ENCODE data around the gene AKR1E2. TPM values are rescaled to one million over a fixed set of nuclear protein-coding genes. Genes with fewer than 3 reads are reported as not detected.

Gene AKR1E2
- total RNA-seq, 1 donor from 2014 or later = 4.7 TPM

DNA sequence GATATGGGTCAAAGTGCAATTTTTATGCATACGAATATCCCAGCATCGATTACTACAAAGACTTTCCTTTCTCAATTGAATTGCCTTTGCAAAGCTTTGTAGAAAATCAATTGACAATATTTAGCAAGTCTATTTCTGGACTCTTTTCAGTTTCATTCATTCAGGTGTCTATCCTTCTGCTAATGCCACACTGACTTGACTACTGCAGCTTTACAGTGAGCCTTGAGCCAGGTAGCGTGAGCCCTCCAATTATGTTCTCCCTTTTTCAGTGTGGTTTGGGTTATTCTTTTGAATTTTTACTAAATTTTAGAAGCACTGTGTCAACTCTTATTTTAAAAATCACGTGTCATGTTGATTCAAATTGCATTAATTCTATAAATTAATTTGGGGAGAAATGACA is 19.5 kb upstream of the AKR1E2 start:
- no peaks in the 10 kb centered on the region for H3K9me3 Mint-ChIP-seq
- no peak overlapping the region for H3K27ac Mint-ChIP-seq
- H3K36me3 Mint-ChIP-seq = no peaks in the 10 kb centered on the region
- TF ChIP-seq, protein P1, sequence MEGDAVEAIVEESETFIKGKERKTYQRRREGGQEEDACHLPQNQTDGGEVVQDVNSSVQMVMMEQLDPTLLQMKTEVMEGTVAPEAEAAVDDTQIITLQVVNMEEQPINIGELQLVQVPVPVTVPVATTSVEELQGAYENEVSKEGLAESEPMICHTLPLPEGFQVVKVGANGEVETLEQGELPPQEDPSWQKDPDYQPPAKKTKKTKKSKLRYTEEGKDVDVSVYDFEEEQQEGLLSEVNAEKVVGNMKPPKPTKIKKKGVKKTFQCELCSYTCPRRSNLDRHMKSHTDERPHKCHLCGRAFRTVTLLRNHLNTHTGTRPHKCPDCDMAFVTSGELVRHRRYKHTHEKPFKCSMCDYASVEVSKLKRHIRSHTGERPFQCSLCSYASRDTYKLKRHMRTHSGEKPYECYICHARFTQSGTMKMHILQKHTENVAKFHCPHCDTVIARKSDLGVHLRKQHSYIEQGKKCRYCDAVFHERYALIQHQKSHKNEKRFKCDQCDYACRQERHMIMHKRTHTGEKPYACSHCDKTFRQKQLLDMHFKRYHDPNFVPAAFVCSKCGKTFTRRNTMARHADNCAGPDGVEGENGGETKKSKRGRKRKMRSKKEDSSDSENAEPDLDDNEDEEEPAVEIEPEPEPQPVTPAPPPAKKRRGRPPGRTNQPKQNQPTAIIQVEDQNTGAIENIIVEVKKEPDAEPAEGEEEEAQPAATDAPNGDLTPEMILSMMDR (conservative IDR thresholded peaks at IDR 0.05) = no peak
- no peak overlapping the region for H3K4me3 Mint-ChIP-seq
- H3K4me1 Mint-ChIP-seq (ENCODE audit: unreplicated experiment) = no peaks in the 10 kb centered on the region
- no peaks in the 10 kb centered on the region for H3K27me3 Mint-ChIP-seq
- no peak for DNase-seq (ENCODE audit: extremely low spot score, unreplicated experiment)

DNA sequence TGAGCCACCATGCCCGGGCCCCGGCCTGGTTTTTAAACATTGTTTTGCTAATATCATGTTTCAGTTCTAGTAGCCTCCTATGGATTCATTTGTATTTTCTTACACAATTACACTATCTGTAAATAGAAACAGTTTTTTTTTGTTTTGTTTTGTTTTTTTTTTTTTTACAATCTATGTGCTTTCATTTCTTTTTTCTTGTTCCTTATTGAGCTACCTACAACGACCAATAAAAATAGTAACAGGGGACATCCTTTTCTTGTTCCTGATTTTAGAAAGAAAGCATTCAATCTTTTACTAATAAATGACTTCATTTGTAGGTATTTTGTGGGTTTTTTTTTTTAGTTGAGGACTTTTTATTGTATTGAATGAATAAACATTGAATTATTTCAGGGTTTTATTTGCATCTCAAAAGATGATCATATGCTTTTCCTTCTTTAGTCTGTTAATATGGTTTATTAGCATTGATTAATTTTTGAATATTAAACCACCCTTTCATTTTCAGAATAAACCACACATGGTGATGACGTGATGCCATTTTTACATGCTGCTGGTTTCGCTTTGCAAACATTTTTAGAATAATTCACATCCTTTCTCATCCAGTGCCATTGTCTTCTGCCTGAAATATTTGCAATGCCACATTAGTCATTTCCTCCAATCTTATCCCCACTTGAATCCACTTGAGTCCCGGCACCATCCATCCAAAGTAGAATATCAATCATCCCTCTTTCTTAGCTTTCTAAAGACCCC is 18.1 kb upstream of the AKR1E2 start:
- TF ChIP-seq, protein P1 (conservative IDR thresholded peaks at IDR 0.05) = no peak
- DNase-seq (ENCODE audit: extremely low spot score, unreplicated experiment) = no peak
- no peaks in the 10 kb centered on the region for H3K27me3 Mint-ChIP-seq
- no peak overlapping the region for H3K27ac Mint-ChIP-seq
- no peaks in the 10 kb centered on the region for H3K4me1 Mint-ChIP-seq (ENCODE audit: unreplicated experiment)
- no peaks in the 10 kb centered on the region for H3K9me3 Mint-ChIP-seq
- H3K36me3 Mint-ChIP-seq = no peaks in the 10 kb centered on the region
- no peak overlapping the region for H3K4me3 Mint-ChIP-seq

DNA sequence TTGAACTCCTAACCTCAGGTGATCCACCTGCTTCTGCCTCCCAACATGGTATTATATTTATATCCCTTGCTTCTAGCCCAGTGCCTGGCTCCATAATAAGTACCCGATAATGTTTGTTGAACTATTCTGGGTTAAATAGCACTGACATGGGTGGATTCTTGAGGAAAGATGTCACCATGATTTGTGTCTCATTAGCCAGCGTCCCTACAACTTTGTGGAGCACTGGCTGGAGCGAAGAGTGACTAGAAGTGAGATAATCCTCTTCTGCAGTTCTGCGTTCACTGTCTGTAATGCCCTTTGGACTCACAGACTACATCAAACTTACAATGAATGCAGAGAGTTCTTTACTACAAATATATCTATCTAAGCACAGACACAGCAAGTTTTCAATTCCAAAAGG is 16.9 kb upstream of the AKR1E2 start:
- DNase-seq (ENCODE audit: extremely low spot score, unreplicated experiment) = no peak
- Mint-ChIP-seq H3K27me3 (no peaks in the 10 kb centered on the region), H3K9me3 (no peaks in the 10 kb centered on the region), H3K27ac (no peak overlapping the region), H3K36me3 (no peaks in the 10 kb centered on the region), H3K4me3 (no peak overlapping the region), H3K4me1 (ENCODE audit: unreplicated experiment) (no peaks in the 10 kb centered on the region)
- TF ChIP-seq, protein P1 (conservative IDR thresholded peaks at IDR 0.05) = no peak

DNA sequence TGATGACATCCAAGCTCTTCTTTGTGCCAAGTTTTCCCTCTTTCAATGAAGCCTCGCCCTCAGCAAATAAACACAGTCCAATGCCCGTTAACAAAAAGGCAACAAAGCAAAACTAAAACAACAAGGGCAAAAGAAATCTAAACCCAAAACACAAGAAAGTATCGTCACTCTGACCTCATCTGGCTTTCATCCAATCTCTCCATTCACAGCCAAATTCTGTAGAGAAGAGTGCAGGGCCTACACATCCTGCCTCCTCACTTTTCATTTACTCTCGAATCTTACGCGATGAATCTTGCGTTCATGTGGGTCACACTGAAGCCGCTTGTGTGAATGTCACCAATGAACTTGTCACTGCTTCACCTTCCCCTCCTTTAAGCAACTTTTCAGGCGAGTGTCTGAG is 15.9 kb upstream of the AKR1E2 start:
- TF ChIP-seq, protein P1 (conservative IDR thresholded peaks at IDR 0.05) = no peak
- no peak overlapping the region for H3K4me3 Mint-ChIP-seq
- H3K36me3 Mint-ChIP-seq = no peaks in the 10 kb centered on the region
- H3K4me1 Mint-ChIP-seq (ENCODE audit: unreplicated experiment) = no peaks in the 10 kb centered on the region
- no peaks in the 10 kb centered on the region for H3K9me3 Mint-ChIP-seq
- no peak for DNase-seq (ENCODE audit: extremely low spot score, unreplicated experiment)
- H3K27me3 Mint-ChIP-seq = no peaks in the 10 kb centered on the region
- H3K27ac Mint-ChIP-seq = no peak overlapping the region

DNA sequence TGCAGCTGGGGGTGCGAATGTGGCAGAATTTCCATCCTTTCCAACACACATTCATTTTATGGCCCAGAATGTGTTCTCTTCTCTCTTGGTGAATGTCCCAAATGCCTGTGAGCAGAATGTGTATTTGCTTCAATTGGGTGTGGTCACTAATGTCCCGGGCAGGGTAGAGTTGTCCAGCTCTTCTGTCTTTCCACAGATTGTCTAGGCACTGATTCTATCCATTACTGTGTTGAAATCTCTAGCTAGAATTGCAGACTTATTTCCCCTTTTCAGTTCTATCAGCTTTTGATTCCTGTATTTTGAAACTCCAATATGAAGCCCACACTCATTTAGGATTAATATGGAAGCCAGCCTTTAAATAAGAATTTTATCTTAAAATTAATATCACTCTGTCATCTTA is 14.0 kb upstream of the AKR1E2 start:
- Mint-ChIP-seq H3K9me3 (no peaks in the 10 kb centered on the region), H3K36me3 (no peaks in the 10 kb centered on the region)

More for the DNA sequence above, 14.0 kb upstream of the AKR1E2 start:
- Mint-ChIP-seq H3K27ac (no peak overlapping the region), H3K27me3 (no peaks in the 10 kb centered on the region), H3K4me3 (no peak overlapping the region), H3K4me1 (ENCODE audit: unreplicated experiment) (no peaks in the 10 kb centered on the region)
- TF ChIP-seq, protein P1 (conservative IDR thresholded peaks at IDR 0.05) = no peak
- no peak for DNase-seq (ENCODE audit: extremely low spot score, unreplicated experiment)

Measured in type B pancreatic cell (in vitro differentiated cells).